Measurements from ENCODE around the gene VPS13D.

Gene VPS13D
- 232 to 301 reads per million in 2 donors for total RNA-seq

- peak; percentile 82 for DNase-seq
Measured at GRCh38 chr1:12229835-12230548, at the start of gene VPS13D. VPS13D (plus strand) TSS chr1:12230030; CDS start chr1:12234267, 4,237 bp downstream.

- DNase-seq, result no peak
Measured at GRCh38 chr1:12180315-12180714, 49.5 kb upstream of the VPS13D start.

- DNase-seq, result no peak
Measured at GRCh38 chr1:12180903-12181302, 48.9 kb upstream of the VPS13D start.

GRCh38 chr1:12181568-12181967, 48.3 kb upstream of the VPS13D start:
- no peak for DNase-seq

- no peak for DNase-seq
Measured at GRCh38 chr1:12182410-12182984, 47.3 kb upstream of the VPS13D start.

- no peak for DNase-seq
Measured at GRCh38 chr1:12183095-12183794, 46.6 kb upstream of the VPS13D start.

- no peak for DNase-seq
Measured at GRCh38 chr1:12184008-12184681, 45.7 kb upstream of the VPS13D start.

- DNase-seq, result no peak
Measured at GRCh38 chr1:12185036-12185917, 44.6 kb upstream of the VPS13D start.

GRCh38 chr1:12185918-12186678, 43.7 kb upstream of the VPS13D start:
- no peak for DNase-seq

GRCh38 chr1:12186679-12186985, 43.2 kb upstream of the VPS13D start:
- no peak for DNase-seq

GRCh38 chr1:12188115-12188514, 41.7 kb upstream of the VPS13D start:
- DNase-seq, result no peak

GRCh38 chr1:12188657-12189327, 41.0 kb upstream of the VPS13D start:
- no peak for DNase-seq

GRCh38 chr1:12189328-12189682, 40.5 kb upstream of the VPS13D start:
- DNase-seq, result no peak

GRCh38 chr1:12191242-12192032, 38.4 kb upstream of the VPS13D start:
- no peak for DNase-seq

- DNase-seq, result no peak
Measured at GRCh38 chr1:12194666-12195216, 35.1 kb upstream of the VPS13D start.

- no peak for DNase-seq
Measured at GRCh38 chr1:12195416-12195815, 34.4 kb upstream of the VPS13D start.

GRCh38 chr1:12196641-12197482, 33.0 kb upstream of the VPS13D start:
- DNase-seq, result no peak

- no peak for DNase-seq
Measured at GRCh38 chr1:12197483-12197880, 32.3 kb upstream of the VPS13D start.

- no peak for DNase-seq
Measured at GRCh38 chr1:12200208-12200607, 29.6 kb upstream of the VPS13D start.
